HG02610 (cell line): Measurements from ENCODE around the gene C2orf74.

ENCODE experiments used
- ATAC-seq: cut with Tn5 transposase; IDR thresholded peaks from one replicate; pipeline ENCODE4 v1.9.1; 2021; ENCODE audit warnings: mild to moderate bottlenecking, moderate library complexity; ENCODE audit not compliant: unreplicated experiment

Gene C2orf74

DNA sequence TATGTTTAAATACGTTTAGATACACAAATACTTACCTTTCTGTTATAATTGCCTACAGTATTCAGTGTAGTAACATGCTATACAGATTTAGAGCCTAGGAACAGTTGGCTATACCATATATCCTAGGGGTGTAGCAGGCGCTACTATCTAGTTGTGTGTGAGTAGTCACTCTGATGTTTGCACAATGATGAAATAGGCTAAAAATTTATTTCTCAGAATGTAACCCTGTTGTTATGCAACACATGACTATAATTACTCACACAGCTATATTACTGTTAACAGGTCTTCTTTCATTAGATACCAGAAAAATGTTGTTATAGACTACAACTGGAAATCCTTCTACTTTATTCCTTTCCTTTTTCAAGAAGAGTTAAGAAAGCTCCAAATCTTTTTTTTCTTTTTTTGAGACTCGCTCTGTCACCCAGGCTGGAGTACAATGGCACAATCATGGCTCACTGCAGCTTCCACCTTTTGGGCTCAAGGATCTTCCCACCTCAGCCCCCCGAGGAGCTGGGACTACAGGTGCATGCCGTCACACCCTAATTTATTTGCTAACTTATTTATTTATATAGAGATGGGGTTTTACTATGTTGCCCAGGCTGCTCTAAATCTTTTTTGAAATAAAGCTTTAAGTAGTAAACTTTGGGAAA is 48.5 kb downstream of the C2orf74 start:
- no peak for ATAC-seq

DNA sequence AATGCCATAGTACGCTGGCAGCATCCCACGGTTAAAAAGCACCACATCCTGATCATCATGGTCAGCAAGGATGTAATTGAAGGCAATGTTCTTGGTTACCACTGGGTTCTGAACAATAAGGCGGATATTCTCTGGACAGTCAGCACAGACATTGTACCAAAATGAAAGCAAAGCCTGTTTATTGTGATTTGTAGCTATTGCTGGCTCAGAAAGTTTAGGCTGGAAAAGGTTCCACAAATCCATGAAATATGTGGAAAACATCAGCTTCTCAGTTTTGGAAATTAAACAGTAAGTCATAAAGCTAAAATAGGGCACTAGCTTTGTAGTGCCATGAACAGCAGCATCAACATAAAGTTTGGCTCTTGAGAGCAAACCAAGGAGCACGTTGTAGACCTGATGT is 52.2 kb downstream of the C2orf74 start:
- ATAC-seq = no peak
